H9 (cell line): ENCODE measurements around the gene TSR1. TPM values are rescaled to one million over a fixed set of nuclear protein-coding genes. Genes with fewer than 3 reads are reported as not detected.

ENCODE experiments used
- DNase-seq: peaks from one replicate; pipeline ENCODE4 v3.0.0-alpha.2; 2017
- H2AFZ ChIP-seq: one replicate; pipeline ENCODE4 v1.6.1; 2013; ENCODE audit warnings: mild to moderate bottlenecking, low read length, control low read depth, moderate library complexity
- H2AK5ac ChIP-seq: 2 replicates; pipeline ENCODE4 v1.6.1; 2013; ENCODE audit warnings: low read length, control low read depth, mixed read lengths; ENCODE audit not compliant: insufficient read length
- H2BK120ac ChIP-seq: one replicate; pipeline ENCODE4 v1.6.1; 2013; ENCODE audit warnings: low read depth, mild to moderate bottlenecking, low read length, control low read depth, inconsistent platforms; ENCODE audit not compliant: poor library complexity, severe bottlenecking
- H2BK12ac ChIP-seq: 2 replicates; pipeline ENCODE4 v1.6.1; 2013; ENCODE audit warnings: low read length, control low read depth, mixed read lengths, low read depth; ENCODE audit not compliant: insufficient read length
- H2BK15ac ChIP-seq: 2 replicates; pipeline ENCODE4 v1.6.1; 2013; ENCODE audit warnings: low read depth, low read length, control low read depth
- H2BK20ac ChIP-seq: one replicate; pipeline ENCODE4 v1.6.1; 2013; ENCODE audit warnings: low read depth, mild to moderate bottlenecking, low read length, control low read depth, inconsistent platforms; ENCODE audit not compliant: poor library complexity, severe bottlenecking
- H2BK5ac ChIP-seq: 2 replicates; pipeline ENCODE4 v1.6.1; 2013; ENCODE audit warnings: low read length, control low read depth, mixed read lengths; ENCODE audit not compliant: insufficient read length
- H3K14ac ChIP-seq: 2 replicates; pipeline ENCODE4 v1.6.1; 2013; ENCODE audit warnings: low read length, control low read depth; ENCODE audit not compliant: insufficient read depth
- H3K18ac ChIP-seq: 2 replicates; pipeline ENCODE4 v1.6.1; 2013; ENCODE audit warnings: low read depth, mild to moderate bottlenecking, mixed read lengths, low read length, control low read depth; ENCODE audit not compliant: insufficient read length
- H3K23ac ChIP-seq: 2 replicates; pipeline ENCODE4 v1.6.1; 2013; ENCODE audit warnings: low read length, control low read depth, mixed read lengths, low read depth; ENCODE audit not compliant: insufficient read length
- H3K23me2 ChIP-seq: 2 replicates; pipeline ENCODE4 v1.6.1; 2013; ENCODE audit warnings: low read depth, mild to moderate bottlenecking, mixed read lengths, low read length, control low read depth; ENCODE audit not compliant: insufficient read length, poor library complexity, severe bottlenecking
- H3K27ac ChIP-seq: 2 replicates; pipeline ENCODE4 v1.5.1; 2013; ENCODE audit warnings: low read length, control low read depth, mixed read lengths, low read depth; ENCODE audit not compliant: insufficient read length
- H3K27me3 ChIP-seq: 2 replicates; pipeline ENCODE4 v1.6.1; 2013; ENCODE audit warnings: low read length, control low read depth, inconsistent platforms; ENCODE audit not compliant: insufficient read depth
- H3K4ac ChIP-seq: 2 replicates; pipeline ENCODE4 v1.6.1; 2013; ENCODE audit warnings: low read depth, mild to moderate bottlenecking, control low read depth, inconsistent platforms, low read length, moderate library complexity
- H3K4me1 ChIP-seq: 2 replicates; pipeline ENCODE4 v1.6.1; 2013; ENCODE audit warnings: low read length, control low read depth, inconsistent platforms; ENCODE audit not compliant: insufficient read depth
- H3K4me2 ChIP-seq: 2 replicates; pipeline ENCODE4 v1.6.1; 2013; ENCODE audit warnings: low read length, control low read depth, mixed read lengths; ENCODE audit not compliant: insufficient read length, insufficient read depth
- H3K56ac ChIP-seq: 2 replicates; pipeline ENCODE4 v1.6.1; 2013; ENCODE audit warnings: low read depth, mild to moderate bottlenecking, mixed read lengths, low read length, control low read depth; ENCODE audit not compliant: insufficient read length
- H3K79me1 ChIP-seq: 2 replicates; pipeline ENCODE4 v1.6.1; 2013; ENCODE audit warnings: low read depth, mild to moderate bottlenecking, moderate library complexity, low read length, control low read depth, inconsistent platforms; ENCODE audit not compliant: insufficient read depth, poor library complexity, severe bottlenecking
- H3K79me2 ChIP-seq: 2 replicates; pipeline ENCODE4 v1.6.1; 2013; ENCODE audit warnings: low read length, control low read depth, inconsistent platforms; ENCODE audit not compliant: insufficient read depth
- H3K9ac ChIP-seq: 2 replicates; pipeline ENCODE4 v1.6.1; 2013; ENCODE audit warnings: low read length, control low read depth, mixed read lengths; ENCODE audit not compliant: insufficient read length; ENCODE audit errors: extremely low read depth
- H3K9me3 ChIP-seq: one replicate; pipeline ENCODE4 v1.6.1; 2013; ENCODE audit warnings: low read depth, low read length, inconsistent platforms; ENCODE audit not compliant: control insufficient read depth
- H3T11ph ChIP-seq: one replicate; pipeline ENCODE4 v1.6.1; 2013; ENCODE audit warnings: mild to moderate bottlenecking, low read length, control low read depth, inconsistent platforms
- H4K20me1 ChIP-seq: one replicate; pipeline ENCODE4 v1.6.1; 2013; ENCODE audit not compliant: control insufficient read depth, insufficient read length, insufficient read depth
- H4K5ac ChIP-seq: 2 replicates; pipeline ENCODE4 v1.6.1; 2013; ENCODE audit warnings: low read depth, mild to moderate bottlenecking, mixed read lengths, low read length, control low read depth; ENCODE audit not compliant: insufficient read length
- H4K8ac ChIP-seq: replicated peaks from 2 replicates; pipeline ENCODE4 v1.6.1; 2013; ENCODE audit warnings: low read length, control low read depth, mixed read lengths, low read depth; ENCODE audit not compliant: insufficient read length
- H4K91ac ChIP-seq: 2 replicates; pipeline ENCODE4 v1.6.1; 2013; ENCODE audit warnings: low read depth, mild to moderate bottlenecking, moderate library complexity, mixed read lengths, low read length, control low read depth; ENCODE audit not compliant: insufficient read length
- H3K27ac Mint-ChIP-seq, 3 experiments: 2 replicates in 2 of 3; 3 replicates in 1 of 3; pipeline ENCODE4 v1.8.0; 2020 to 2021; ENCODE audit warnings: mixed read lengths in 3 of 3, mild to moderate bottlenecking in 1 of 3, moderate library complexity in 1 of 3
- H3K27me3 Mint-ChIP-seq: 2 replicates; pipeline ENCODE4 v1.8.0; 2021; ENCODE audit warnings: low read depth, mild to moderate bottlenecking, moderate library complexity, mixed read lengths
- H3K36me3 Mint-ChIP-seq, 3 experiments: 2 replicates in 2 of 3; 3 replicates in 1 of 3; pipeline ENCODE4 v1.8.0; 2020 to 2021; ENCODE audit warnings: low read depth in 3 of 3, mixed read lengths in 3 of 3; ENCODE audit not compliant: insufficient read depth in 1 of 3
- H3K4me1 Mint-ChIP-seq, 2 experiments: 2 replicates each; pipeline ENCODE4 v1.8.0; 2020; ENCODE audit warnings: mixed read lengths in 2 of 2
- H3K4me3 Mint-ChIP-seq, 2 experiments: 2 replicates in 1 of 2; 3 replicates in 1 of 2; pipeline ENCODE4 v1.8.0; 2020 to 2021; ENCODE audit warnings: mild to moderate bottlenecking in 2 of 2, mixed read lengths in 2 of 2, moderate library complexity in 1 of 2
- H3K9me3 Mint-ChIP-seq, 2 experiments: 2 replicates in 1 of 2; 3 replicates in 1 of 2; pipeline ENCODE4 v1.8.0; 2020; ENCODE audit warnings: mild to moderate bottlenecking in 2 of 2, mixed read lengths in 2 of 2, moderate library complexity in 1 of 2
- CTCF ChIP-seq: fragments of 200-600 bp; sonication (generic); conservative IDR thresholded peaks from 3 replicates; pipeline ENCODE4 v1.8.0; 2021; ENCODE audit warnings: antibody characterized with exemption, mild to moderate bottlenecking
- WGBS: extraction: QIAGEN DNeasy Blood & Tissue Kit; methylation state at CpG from one replicate; pipeline ENCODE4 v1.1.7; 2013; ENCODE audit warnings: missing lambda C conversion rate, low lambda C conversion rate, mixed read lengths; ENCODE audit not compliant: insufficient read length; ENCODE audit errors: extremely low coverage; 5-methylcytosine and 5-hydroxymethylcytosine counted together
- total RNA-seq: library from RNA; stranded (reverse); gene quantifications from 2 replicates; pipeline ENCODE4 v1.2.1, GENCODE V29; 2021

TSR1 gene
- total RNA-seq, 1 experiment from 2014 or later = 81.1 TPM

GRCh38 chr17:2370211-2370589 is 33.9 kb upstream of the TSR1 start:
- Histone ChIP-seq H3T11ph (no peak overlapping the region), H4K5ac (no peak overlapping the region), H3K27me3 (no peaks in the 10 kb centered on the region), H3K56ac (no peak overlapping the region), H2BK12ac (no peak overlapping the region), H4K20me1 (no peaks in the 10 kb centered on the region), H3K4me2 (no peak overlapping the region), H3K9ac (no peak overlapping the region), H3K23me2 (no peaks in the 10 kb centered on the region), H3K9me3 (no peaks in the 10 kb centered on the region), H2BK15ac (no peak overlapping the region), H2AFZ (no peak overlapping the region), H3K14ac (no peak overlapping the region; the same call in 1 of the 2 replicates), H4K8ac (no peak overlapping the region), H3K18ac (no peak overlapping the region), H3K23ac (no peak overlapping the region), H3K4ac (no peak overlapping the region), H4K91ac (no peak overlapping the region), H3K27ac (no peak overlapping the region), H3K79me2 (no peaks in the 10 kb centered on the region), H3K79me1 (no peaks in the 10 kb centered on the region), H2AK5ac (no peak overlapping the region), H2BK120ac (no peak overlapping the region), H2BK20ac (no peak overlapping the region), H2BK5ac (no peak overlapping the region), H3K4me1 (no peaks in the 10 kb centered on the region)
- Mint-ChIP-seq H3K27ac (peak overlapping the region in 1 of 3 experiments; percentile 48; a peak in 3 of 7 replicates), H3K9me3 (no peaks in the 10 kb centered on the region), H3K36me3 (peaks cover 0 to 13% (median 9%) of the 10 kb centered on the region in 3 experiments; a peak in 5 of 7 replicates), H3K4me3 (no peak overlapping the region; a peak in 1 of 5 replicates), H3K4me1 (peaks cover 15 to 18% of the 10 kb centered on the region in 2 experiments), H3K27me3 (no peaks in the 10 kb centered on the region)
- no peak for TF ChIP-seq CTCF
- no CpG with 5 or more reads among the region's 11 CpGs for WGBS
- DNase-seq = no peak
